ENCODE data around the gene TP53I13. TPM values are rescaled to one million over a fixed set of nuclear protein-coding genes. Genes with fewer than 3 reads are reported as not detected.

The TP53I13 gene
- total RNA-seq (100 and 105 TPM in 2 replicates), polyA plus RNA-seq (102 and 104 TPM in 2 replicates)

- peak within 1 kb of the TSS; percentile 76 for H3K27ac ChIP-seq
- H3K4me1 ChIP-seq (ENCODE audit: low read depth) = peaks cover 14% of the 10 kb centered on the region
- TF ChIP-seq, protein P1, sequence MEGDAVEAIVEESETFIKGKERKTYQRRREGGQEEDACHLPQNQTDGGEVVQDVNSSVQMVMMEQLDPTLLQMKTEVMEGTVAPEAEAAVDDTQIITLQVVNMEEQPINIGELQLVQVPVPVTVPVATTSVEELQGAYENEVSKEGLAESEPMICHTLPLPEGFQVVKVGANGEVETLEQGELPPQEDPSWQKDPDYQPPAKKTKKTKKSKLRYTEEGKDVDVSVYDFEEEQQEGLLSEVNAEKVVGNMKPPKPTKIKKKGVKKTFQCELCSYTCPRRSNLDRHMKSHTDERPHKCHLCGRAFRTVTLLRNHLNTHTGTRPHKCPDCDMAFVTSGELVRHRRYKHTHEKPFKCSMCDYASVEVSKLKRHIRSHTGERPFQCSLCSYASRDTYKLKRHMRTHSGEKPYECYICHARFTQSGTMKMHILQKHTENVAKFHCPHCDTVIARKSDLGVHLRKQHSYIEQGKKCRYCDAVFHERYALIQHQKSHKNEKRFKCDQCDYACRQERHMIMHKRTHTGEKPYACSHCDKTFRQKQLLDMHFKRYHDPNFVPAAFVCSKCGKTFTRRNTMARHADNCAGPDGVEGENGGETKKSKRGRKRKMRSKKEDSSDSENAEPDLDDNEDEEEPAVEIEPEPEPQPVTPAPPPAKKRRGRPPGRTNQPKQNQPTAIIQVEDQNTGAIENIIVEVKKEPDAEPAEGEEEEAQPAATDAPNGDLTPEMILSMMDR (IDR thresholded peaks at IDR 0.05; ENCODE audit: low read depth, low read length) = no peak
- peaks cover 3% of the 10 kb centered on the region for H3K36me3 ChIP-seq
- peak within 1 kb of the TSS; percentile 49 for H3K4me3 ChIP-seq
- H3K9me3 ChIP-seq (ENCODE audit: low read depth) = no peaks in the 10 kb centered on the region
- H3K27me3 ChIP-seq = peaks cover 28% of the 10 kb centered on the region
- DNase-seq (ENCODE audit: low read depth in 1 of 2, low spot score in 1 of 2) = peak; percentile 89 to 95
Observed at GRCh38 chr17:29568331-29569244, at the start of gene TP53I13. Gene TP53I13, plus strand, starts transcription at chr17:29568701. Its CDS starts 58 bp downstream, at chr17:29568759.

DNA sequence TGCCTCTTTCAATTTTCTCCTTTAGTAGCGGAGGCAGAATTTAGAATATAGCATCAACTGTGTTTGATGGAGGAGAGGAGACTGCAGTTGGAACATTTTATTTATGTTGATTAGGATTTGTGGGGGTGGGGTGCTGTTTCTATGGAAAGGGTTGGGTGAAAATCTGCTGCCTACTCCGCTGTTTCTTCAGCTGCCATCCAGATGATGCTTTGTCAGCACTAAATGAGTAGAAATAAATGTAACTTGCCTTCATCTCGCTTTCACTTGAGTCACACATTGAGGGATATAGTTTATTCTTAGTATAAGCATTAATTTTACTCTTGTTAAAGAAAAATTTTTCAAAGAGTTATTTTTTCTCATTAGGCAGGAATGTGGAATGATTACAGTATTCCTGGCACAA lies 43.8 kb upstream of the TP53I13 start:
- H3K9me3 ChIP-seq (ENCODE audit: low read depth) = no peaks in the 10 kb centered on the region
- no peaks in the 10 kb centered on the region for H3K27me3 ChIP-seq
- no peak overlapping the region for H3K27ac ChIP-seq
- H3K4me1 ChIP-seq (ENCODE audit: low read depth) = no peaks in the 10 kb centered on the region
- H3K4me3 ChIP-seq = no peak overlapping the region
- peaks cover 43% of the 10 kb centered on the region for H3K36me3 ChIP-seq
- no peak for DNase-seq (ENCODE audit: low read depth in 1 of 2, low spot score in 1 of 2)
- TF ChIP-seq, protein P1 (IDR thresholded peaks at IDR 0.05; ENCODE audit: low read depth, low read length) = no peak

- peak in 1 of 2 donors; percentile 1 for DNase-seq (ENCODE audit: low read depth in 1 of 2, low spot score in 1 of 2)
- Histone ChIP-seq H3K36me3 (peaks cover 52% of the 10 kb centered on the region), H3K27ac (no peak overlapping the region), H3K27me3 (no peaks in the 10 kb centered on the region), H3K4me1 (ENCODE audit: low read depth) (no peaks in the 10 kb centered on the region), H3K4me3 (no peak overlapping the region), H3K9me3 (ENCODE audit: low read depth) (no peaks in the 10 kb centered on the region)
- TF ChIP-seq, protein P1 (IDR thresholded peaks at IDR 0.05; ENCODE audit: low read depth, low read length) = no peak
Observed at GRCh38 chr17:29526322-29526721, 42.2 kb upstream of the TP53I13 start.

- DNase-seq (ENCODE audit: low read depth in 1 of 2, low spot score in 1 of 2) = no peak
- no peak overlapping the region for H3K27ac ChIP-seq
- TF ChIP-seq, protein P1 (IDR thresholded peaks at IDR 0.05; ENCODE audit: low read depth, low read length) = no peak
- H3K4me3 ChIP-seq = no peak overlapping the region
- no peaks in the 10 kb centered on the region for H3K27me3 ChIP-seq
- peaks cover 53% of the 10 kb centered on the region for H3K36me3 ChIP-seq
- no peaks in the 10 kb centered on the region for H3K4me1 ChIP-seq (ENCODE audit: low read depth)
- no peaks in the 10 kb centered on the region for H3K9me3 ChIP-seq (ENCODE audit: low read depth)
Observed at GRCh38 chr17:29533976-29534375, 34.5 kb upstream of the TP53I13 start.

GRCh38 chr17:29544066-29544465 lies 24.4 kb upstream of the TP53I13 start:
- H3K36me3 ChIP-seq = peaks cover 27% of the 10 kb centered on the region

More at GRCh38 chr17:29544066-29544465, 24.4 kb upstream of the TP53I13 start:
- H3K4me1 ChIP-seq (ENCODE audit: low read depth) = no peaks in the 10 kb centered on the region
- TF ChIP-seq, protein P1 (IDR thresholded peaks at IDR 0.05; ENCODE audit: low read depth, low read length) = no peak
- H3K4me3 ChIP-seq = no peak overlapping the region
- H3K27me3 ChIP-seq = no peaks in the 10 kb centered on the region
- DNase-seq (ENCODE audit: low read depth in 1 of 2, low spot score in 1 of 2) = no peak
- no peak overlapping the region for H3K27ac ChIP-seq
- H3K9me3 ChIP-seq (ENCODE audit: low read depth) = no peaks in the 10 kb centered on the region

Measured in cardiac muscle cell (in vitro differentiated cells and primary cell).